GF-D8 (cell line): ENCODE measurements around the gene KCNJ3.

Experiments used
- DNase-seq: peaks from one replicate; lab custom pipeline; 2025; lab: John Stamatoyannopoulos, UW

The KCNJ3 gene

GRCh38 chr2:154707994-154708575 is 9.6 kb downstream of the KCNJ3 start:
- no peak for DNase-seq

- no peak for DNase-seq
Observed at GRCh38 chr2:154709215-154709614, 10.7 kb downstream of the KCNJ3 start.

- DNase-seq, result no peak
Observed at GRCh38 chr2:154710078-154710477, 11.6 kb downstream of the KCNJ3 start.

- DNase-seq, result no peak
Observed at GRCh38 chr2:154710685-154711084, 12.2 kb downstream of the KCNJ3 start.

GRCh38 chr2:154713675-154714074 is 15.2 kb downstream of the KCNJ3 start:
- DNase-seq, result no peak

GRCh38 chr2:154720651-154721050 is 22.2 kb downstream of the KCNJ3 start:
- DNase-seq, result no peak

GRCh38 chr2:154724194-154724797 is 25.8 kb downstream of the KCNJ3 start:
- DNase-seq, result no peak

GRCh38 chr2:154740361-154740760 is 41.9 kb downstream of the KCNJ3 start:
- no peak for DNase-seq

- no peak for DNase-seq
Observed at GRCh38 chr2:154758871-154759270, 60.4 kb downstream of the KCNJ3 start.

- DNase-seq, result no peak
Observed at GRCh38 chr2:154762638-154763037, 64.1 kb downstream of the KCNJ3 start.

- DNase-seq, result no peak
Observed at GRCh38 chr2:154771664-154772284, 73.3 kb downstream of the KCNJ3 start.

- no peak for DNase-seq
Observed at GRCh38 chr2:154776825-154777224, 78.3 kb downstream of the KCNJ3 start.

- DNase-seq, result no peak
Observed at GRCh38 chr2:154794406-154794805, 95.9 kb downstream of the KCNJ3 start.

GRCh38 chr2:154795651-154796050 is 97.2 kb downstream of the KCNJ3 start:
- no peak for DNase-seq

GRCh38 chr2:154804451-154804850 is 106.0 kb downstream of the KCNJ3 start:
- DNase-seq, result no peak

GRCh38 chr2:154813636-154814035 is 115.1 kb downstream of the KCNJ3 start:
- no peak for DNase-seq

- no peak for DNase-seq
Observed at GRCh38 chr2:154814856-154815255, 116.4 kb downstream of the KCNJ3 start.

- DNase-seq, result no peak
Observed at GRCh38 chr2:154825358-154825757, 126.9 kb downstream of the KCNJ3 start.

GRCh38 chr2:154826827-154827226 is 128.3 kb downstream of the KCNJ3 start:
- no peak for DNase-seq

GRCh38 chr2:154827286-154827685 is 128.8 kb downstream of the KCNJ3 start:
- no peak for DNase-seq

GRCh38 chr2:154832711-154833110 is 134.2 kb downstream of the KCNJ3 start:
- DNase-seq, result no peak

GRCh38 chr2:154836632-154837031 is 138.1 kb downstream of the KCNJ3 start:
- DNase-seq, result no peak

- no peak for DNase-seq
Observed at GRCh38 chr2:154837035-154837434, 138.5 kb downstream of the KCNJ3 start.

- DNase-seq, result no peak
Observed at GRCh38 chr2:154844513-154844912, 146.0 kb downstream of the KCNJ3 start.
